KMS-11 (cell line): Measurements from ENCODE around the gene SUGCT.

Experiments used
- H2AFZ ChIP-seq: fragments of 200-600 bp; sonication (generic); 2 replicates; pipeline ENCODE4 v1.6.1; 2016; ENCODE audit warnings: antibody characterized with exemption, mixed run types, low read depth
- H3K27ac ChIP-seq: fragments of 200-600 bp; sonication (generic); 2 replicates; pipeline ENCODE4 v1.6.1; 2016; ENCODE audit warnings: mild to moderate bottlenecking, mixed run types
- H3K27me3 ChIP-seq: fragments of 200-600 bp; sonication (generic); 2 replicates; pipeline ENCODE4 v1.6.1; 2017; ENCODE audit warnings: mild to moderate bottlenecking, low read depth, mixed run types, moderate library complexity; ENCODE audit not compliant: insufficient read depth
- H3K36me3 ChIP-seq: fragments of 200-600 bp; sonication (generic); 2 replicates; pipeline ENCODE4 v1.6.1; 2017; ENCODE audit warnings: mild to moderate bottlenecking, mixed run types; ENCODE audit not compliant: insufficient read depth
- H3K4me1 ChIP-seq: fragments of 200-600 bp; sonication (generic); 2 replicates; pipeline ENCODE4 v1.6.1; 2016; ENCODE audit warnings: mild to moderate bottlenecking, low read depth, mixed run types; ENCODE audit not compliant: poor library complexity, severe bottlenecking
- H3K4me2 ChIP-seq: fragments of 200-600 bp; sonication (generic); 2 replicates; pipeline ENCODE4 v1.7.0; 2016; ENCODE audit warnings: mild to moderate bottlenecking, mixed run types
- H3K4me3 ChIP-seq: fragments of 200-600 bp; sonication (generic); IDR thresholded peaks from 2 replicates; pipeline ENCODE4 v1.6.1; 2017; ENCODE audit warnings: low read depth, low read length, mixed read lengths; ENCODE audit not compliant: insufficient read depth
- H3K79me2 ChIP-seq: fragments of 200-600 bp; sonication (generic); 2 replicates; pipeline ENCODE4 v1.6.1; 2016; ENCODE audit warnings: low read depth, mixed run types; ENCODE audit not compliant: insufficient read depth
- H3K9ac ChIP-seq: fragments of 200-600 bp; sonication (generic); 2 replicates; pipeline ENCODE4 v1.6.1; 2016; ENCODE audit warnings: mild to moderate bottlenecking, mixed run types
- H4K20me1 ChIP-seq: fragments of 200-600 bp; sonication (generic); 2 replicates; pipeline ENCODE4 v1.6.1; 2016; ENCODE audit warnings: mild to moderate bottlenecking, mixed run types; ENCODE audit not compliant: insufficient read depth
- TF ChIP-seq, protein P1 (sequence below): fragments of 200-600 bp; sonication (generic); conservative IDR thresholded peaks from 2 replicates; pipeline ENCODE4 v1.6.1; 2017; ENCODE audit warnings: low read depth, mild to moderate bottlenecking, antibody characterized with exemption, low read length, moderate library complexity, mixed read lengths

The SUGCT gene

GRCh38 chr7:40826411-40827221, 691.8 kb downstream of the SUGCT start:
- H3K27ac ChIP-seq = no peak overlapping the region
- H3K4me2 ChIP-seq = no peak overlapping the region
- no peak overlapping the region for H3K4me3 ChIP-seq
- TF ChIP-seq, protein P1, sequence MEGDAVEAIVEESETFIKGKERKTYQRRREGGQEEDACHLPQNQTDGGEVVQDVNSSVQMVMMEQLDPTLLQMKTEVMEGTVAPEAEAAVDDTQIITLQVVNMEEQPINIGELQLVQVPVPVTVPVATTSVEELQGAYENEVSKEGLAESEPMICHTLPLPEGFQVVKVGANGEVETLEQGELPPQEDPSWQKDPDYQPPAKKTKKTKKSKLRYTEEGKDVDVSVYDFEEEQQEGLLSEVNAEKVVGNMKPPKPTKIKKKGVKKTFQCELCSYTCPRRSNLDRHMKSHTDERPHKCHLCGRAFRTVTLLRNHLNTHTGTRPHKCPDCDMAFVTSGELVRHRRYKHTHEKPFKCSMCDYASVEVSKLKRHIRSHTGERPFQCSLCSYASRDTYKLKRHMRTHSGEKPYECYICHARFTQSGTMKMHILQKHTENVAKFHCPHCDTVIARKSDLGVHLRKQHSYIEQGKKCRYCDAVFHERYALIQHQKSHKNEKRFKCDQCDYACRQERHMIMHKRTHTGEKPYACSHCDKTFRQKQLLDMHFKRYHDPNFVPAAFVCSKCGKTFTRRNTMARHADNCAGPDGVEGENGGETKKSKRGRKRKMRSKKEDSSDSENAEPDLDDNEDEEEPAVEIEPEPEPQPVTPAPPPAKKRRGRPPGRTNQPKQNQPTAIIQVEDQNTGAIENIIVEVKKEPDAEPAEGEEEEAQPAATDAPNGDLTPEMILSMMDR = no peak
- no peaks in the 10 kb centered on the region for H3K27me3 ChIP-seq
- no peaks in the 10 kb centered on the region for H4K20me1 ChIP-seq
- H3K79me2 ChIP-seq = no peaks in the 10 kb centered on the region
- no peak overlapping the region for H2AFZ ChIP-seq
- H3K9ac ChIP-seq = no peak overlapping the region
- H3K4me1 ChIP-seq = no peaks in the 10 kb centered on the region
- H3K36me3 ChIP-seq = no peaks in the 10 kb centered on the region

- H2AFZ ChIP-seq = no peak overlapping the region
- no peak overlapping the region for H3K4me3 ChIP-seq
- H4K20me1 ChIP-seq = no peaks in the 10 kb centered on the region
- H3K27me3 ChIP-seq = no peaks in the 10 kb centered on the region
- H3K4me1 ChIP-seq = no peaks in the 10 kb centered on the region
- H3K4me2 ChIP-seq = no peak overlapping the region
- no peak overlapping the region for H3K9ac ChIP-seq
- TF ChIP-seq, protein P1 = no peak
- no peak overlapping the region for H3K27ac ChIP-seq
- H3K36me3 ChIP-seq = no peaks in the 10 kb centered on the region
- H3K79me2 ChIP-seq = no peaks in the 10 kb centered on the region
Measured at GRCh38 chr7:40827222-40828085, 692.6 kb downstream of the SUGCT start.

GRCh38 chr7:40828686-40829600, 694.1 kb downstream of the SUGCT start:
- no peak overlapping the region for H3K4me3 ChIP-seq
- no peaks in the 10 kb centered on the region for H3K27me3 ChIP-seq
- no peaks in the 10 kb centered on the region for H4K20me1 ChIP-seq
- no peak overlapping the region for H3K9ac ChIP-seq
- H3K79me2 ChIP-seq = no peaks in the 10 kb centered on the region
- no peaks in the 10 kb centered on the region for H3K4me1 ChIP-seq
- TF ChIP-seq, protein P1 = no peak
- H2AFZ ChIP-seq = no peak overlapping the region
- H3K27ac ChIP-seq = no peak overlapping the region
- no peak overlapping the region for H3K4me2 ChIP-seq
- no peaks in the 10 kb centered on the region for H3K36me3 ChIP-seq

- no peaks in the 10 kb centered on the region for H3K4me1 ChIP-seq
- no peak overlapping the region for H3K9ac ChIP-seq
- no peak overlapping the region for H3K27ac ChIP-seq
- H4K20me1 ChIP-seq = no peaks in the 10 kb centered on the region
- no peak overlapping the region for H2AFZ ChIP-seq
- H3K36me3 ChIP-seq = no peaks in the 10 kb centered on the region
- no peaks in the 10 kb centered on the region for H3K79me2 ChIP-seq
- H3K27me3 ChIP-seq = no peaks in the 10 kb centered on the region
- TF ChIP-seq, protein P1 = no peak
- no peak overlapping the region for H3K4me3 ChIP-seq
- H3K4me2 ChIP-seq = no peak overlapping the region
Measured at GRCh38 chr7:40833191-40833887, 698.5 kb downstream of the SUGCT start.
